ENCODE data around the gene ELFN2. TPM values are rescaled to one million over a fixed set of nuclear protein-coding genes. Genes with fewer than 3 reads are reported as not detected.

ELFN2 gene
- total RNA-seq, 1 experiment from 2014 or later, result 30.8 TPM

- intact Hi-C loops (cut with micrococcal nuclease; ENCODE audit: unreplicated experiment), result no loop called here
- peaks cover 24% of the 10 kb centered on the region for H3K4me1 ChIP-seq (replicated peaks; ENCODE audit: insufficient read depth)
- peaks cover under 1% of the 10 kb centered on the region; the same call in 1 of the 2 replicates for H3K9me3 ChIP-seq (ENCODE audit: insufficient read depth, low read depth)
- H4K20me1 ChIP-seq (ENCODE audit: insufficient read depth), result no peaks in the 10 kb centered on the region
- ChIA-PET POLR2A (ENCODE audit: unreplicated experiment) (interaction anchor here (0.5 to 0.6 kb wide), 3 partner anchors 88 to 393 kb away, joined by 3 to 15 read pairs (median 4); no protein-coding TSS in a partner anchor), CTCF (no interaction called here)
- TF ChIP-seq CTCF (conservative IDR thresholded peaks at IDR 0.05) (no peak), EZH2 (IDR thresholded peaks at IDR 0.05; ENCODE audit: low read depth) (no peak)
- H3F3A ChIP-seq (ENCODE audit: insufficient read depth, low read depth), result peaks cover 29% of the 10 kb centered on the region
- no peak overlapping the region for H3K4me3 ChIP-seq
- BruUV-seq (replicated peaks), result no TSS peak
- H3K36me3 ChIP-seq (ENCODE audit: low read depth), result no peaks in the 10 kb centered on the region
- H3K4me2 ChIP-seq, result no peak overlapping the region
- no peak for DNase-seq
- no peaks in the 10 kb centered on the region for H3K27me3 ChIP-seq (ENCODE audit: insufficient read depth, low read depth)
- H2AFZ ChIP-seq, result no peak overlapping the region
- H3K9me2 ChIP-seq (ENCODE audit: insufficient read depth), result no peaks in the 10 kb centered on the region
- H3K27ac ChIP-seq, result no peak overlapping the region
- no peaks in the 10 kb centered on the region for H3K79me2 ChIP-seq (ENCODE audit: low read depth)
Observed at GRCh38 chr22:37445501-37445900, 18.2 kb upstream of the ELFN2 start.

- ChIA-PET CTCF (interaction anchor here (0.6 to 1.0 kb wide), 3 partner anchors 14 to 584 kb away, joined by 3 to 9 read pairs (median 4); no protein-coding TSS in a partner anchor), POLR2A (ENCODE audit: unreplicated experiment) (interaction anchor here (0.7 kb wide), 1 partner anchor 490 kb away, joined by 7 read pairs; no protein-coding TSS in a partner anchor)
- Histone ChIP-seq H4K20me1 (ENCODE audit: insufficient read depth) (no peaks in the 10 kb centered on the region), H3K27me3 (ENCODE audit: insufficient read depth, low read depth) (no peaks in the 10 kb centered on the region), H2AFZ (peak overlapping the region; percentile 39; the same call in 1 of the 2 replicates), H3K4me1 (replicated peaks; ENCODE audit: insufficient read depth) (peaks cover 24% of the 10 kb centered on the region), H3K36me3 (ENCODE audit: low read depth) (no peaks in the 10 kb centered on the region), H3K79me2 (ENCODE audit: low read depth) (no peaks in the 10 kb centered on the region), H3K4me3 (no peak overlapping the region), H3K9me3 (ENCODE audit: insufficient read depth, low read depth) (peaks cover 3% of the 10 kb centered on the region; the same call in 1 of the 2 replicates), H3F3A (ENCODE audit: insufficient read depth, low read depth) (peaks cover 29% of the 10 kb centered on the region), H3K4me2 (peak overlapping the region; percentile 54), H3K9me2 (ENCODE audit: insufficient read depth) (no peaks in the 10 kb centered on the region), H3K27ac (peak overlapping the region; percentile 77)
- no TSS peak for BruUV-seq (replicated peaks)
- DNase-seq, result peak in 1 of 2 experiments; percentile 91
- no peak for TF ChIP-seq EZH2 (IDR thresholded peaks at IDR 0.05; ENCODE audit: low read depth)
- TF ChIP-seq CTCF (conservative IDR thresholded peaks at IDR 0.05), result no peak
- intact Hi-C loops (cut with micrococcal nuclease; ENCODE audit: unreplicated experiment), result no loop called here
Observed at GRCh38 chr22:37443977-37444376, 16.7 kb upstream of the ELFN2 start.

GRCh38 chr22:37443086-37443485 lies 15.8 kb upstream of the ELFN2 start:
- Histone ChIP-seq H3K36me3 (ENCODE audit: low read depth) (no peaks in the 10 kb centered on the region), H3K79me2 (ENCODE audit: low read depth) (no peaks in the 10 kb centered on the region), H3K4me2 (peak overlapping the region; percentile 54; the same call in 1 of the 2 replicates), H2AFZ (no peak overlapping the region), H3K27ac (peak overlapping the region; percentile 77), H3K9me2 (ENCODE audit: insufficient read depth) (no peaks in the 10 kb centered on the region), H3K4me1 (replicated peaks; ENCODE audit: insufficient read depth) (peaks cover 24% of the 10 kb centered on the region), H3K4me3 (no peak overlapping the region), H3K27me3 (ENCODE audit: insufficient read depth, low read depth) (no peaks in the 10 kb centered on the region), H3F3A (ENCODE audit: insufficient read depth, low read depth) (peaks cover 29% of the 10 kb centered on the region), H3K9me3 (ENCODE audit: insufficient read depth, low read depth) (peaks cover 3% of the 10 kb centered on the region; the same call in 1 of the 2 replicates), H4K20me1 (ENCODE audit: insufficient read depth) (no peaks in the 10 kb centered on the region)
- DNase-seq, result no peak
- intact Hi-C loops (cut with micrococcal nuclease; ENCODE audit: unreplicated experiment), result no loop called here
- BruUV-seq (replicated peaks), result no TSS peak
- ChIA-PET POLR2A (ENCODE audit: unreplicated experiment) (no interaction called here), CTCF (no interaction called here)
- no peak for TF ChIP-seq EZH2 (IDR thresholded peaks at IDR 0.05; ENCODE audit: low read depth)
- no peak for TF ChIP-seq CTCF (conservative IDR thresholded peaks at IDR 0.05)
